Fibroblast of lung (primary cell): Measurements from ENCODE around the gene CDH4. TPM values are rescaled to one million over a fixed set of nuclear protein-coding genes. Genes with fewer than 3 reads are reported as not detected.

Experiments used
- DNase-seq, 2 donors: peaks; one replicate each; pipeline versions ENCODE4 v3.0.0 to v3.0.0-alpha.2; 2010; ENCODE audit warnings: low read depth in 2 of 2
- H2AFZ ChIP-seq: 2 replicates; pipeline ENCODE4 v1.5.1; 2012; ENCODE audit warnings: low read length, control low read depth, inconsistent platforms
- H3K27ac ChIP-seq: 2 replicates; pipeline ENCODE4 v1.5.1; 2011; ENCODE audit warnings: low read length, control low read depth; ENCODE audit not compliant: insufficient read depth
- H3K27me3 ChIP-seq: 2 replicates; pipeline ENCODE4 v1.5.1; 2011; ENCODE audit warnings: mild to moderate bottlenecking, low read length; ENCODE audit not compliant: control insufficient read depth, insufficient read depth
- H3K36me3 ChIP-seq: 2 replicates; pipeline ENCODE4 v1.5.1; 2011; ENCODE audit warnings: low read length; ENCODE audit not compliant: control insufficient read depth, insufficient read depth
- H3K4me1 ChIP-seq: 2 replicates; pipeline ENCODE4 v1.5.1; 2011; ENCODE audit warnings: low read length; ENCODE audit not compliant: control insufficient read depth, insufficient read depth; ENCODE audit errors: extremely low read depth
- H3K4me2 ChIP-seq: 2 replicates; pipeline ENCODE4 v1.5.1; 2011; ENCODE audit warnings: low read length, control low read depth; ENCODE audit not compliant: insufficient read depth; ENCODE audit errors: extremely low read depth
- H3K4me3 ChIP-seq, 4 experiments: fragments of 200-600 bp in 1 of 4; sonication (generic) in 1 of 4; replicated peaks in 1 of 4; 2 replicates each; pipeline ENCODE4 v1.5.1; 2011 to 2016; ENCODE audit warnings: low read length in 4 of 4, low read depth in 3 of 4, mild to moderate bottlenecking in 3 of 4, control low read depth in 2 of 4, inconsistent platforms in 1 of 4, mixed read lengths in 1 of 4; ENCODE audit not compliant: insufficient read depth in 1 of 4; ENCODE audit errors: control extremely low read depth in 1 of 4
- H3K79me2 ChIP-seq: 2 replicates; pipeline ENCODE4 v1.5.1; 2012; ENCODE audit warnings: mild to moderate bottlenecking, low read length, inconsistent platforms; ENCODE audit not compliant: control insufficient read depth, insufficient read depth
- H3K9ac ChIP-seq: 2 replicates; pipeline ENCODE4 v1.5.1; 2011; ENCODE audit warnings: mild to moderate bottlenecking, low read length, control low read depth; ENCODE audit not compliant: insufficient read depth
- H3K9me3 ChIP-seq: 2 replicates; pipeline ENCODE4 v1.5.1; 2012; ENCODE audit warnings: low read depth, low read length; ENCODE audit not compliant: control insufficient read depth, insufficient read depth
- H4K20me1 ChIP-seq: 2 replicates; pipeline ENCODE4 v1.5.1; 2011; ENCODE audit warnings: low read length; ENCODE audit not compliant: control insufficient read depth, insufficient read depth; ENCODE audit errors: extremely low read depth
- EZH2 ChIP-seq: IDR thresholded peaks from 2 replicates; pipeline ENCODE4 v1.5.1; 2012; ENCODE audit warnings: low read length, control low read depth, mild to moderate bottlenecking; ENCODE audit errors: missing control alignments
- polyA plus RNA-seq, 2 donors: library from polyadenylated mRNA; depleted of rRNA in 1 of 2; stranded (reverse) in 1 of 2; unstranded in 1 of 2; fragments of >200 nt; gene quantifications; 2 replicates each; pipeline ENCODE4 v1.2.1, GENCODE V29; 2011 to 2012; ENCODE audit warnings: missing spikeins in 1 of 2
- total RNA-seq: library from RNA; depleted of rRNA; stranded (reverse); fragments of >200 nt; gene quantifications from 2 replicates; pipeline ENCODE4 v1.2.1, GENCODE V29; 2014
- TF ChIP-seq, protein P1 (sequence below), 2 donors: IDR thresholded peaks in 1 of 2; conservative IDR thresholded peaks in 1 of 2; 1 replicate in 1 of 2; 2 replicates in 1 of 2; pipeline ENCODE4 v1.5.1; 2011 to 2012; ENCODE audit warnings: low read length in 2 of 2, control low read depth in 1 of 2, inconsistent platforms in 1 of 2, low read depth in 1 of 2, mild to moderate bottlenecking in 1 of 2

CDH4 gene
- total and polyA plus RNA-seq, 2 donors (not counting 1 experiment from before 2014, with no cell fraction given): 4.8 to 6.8 TPM

DNA sequence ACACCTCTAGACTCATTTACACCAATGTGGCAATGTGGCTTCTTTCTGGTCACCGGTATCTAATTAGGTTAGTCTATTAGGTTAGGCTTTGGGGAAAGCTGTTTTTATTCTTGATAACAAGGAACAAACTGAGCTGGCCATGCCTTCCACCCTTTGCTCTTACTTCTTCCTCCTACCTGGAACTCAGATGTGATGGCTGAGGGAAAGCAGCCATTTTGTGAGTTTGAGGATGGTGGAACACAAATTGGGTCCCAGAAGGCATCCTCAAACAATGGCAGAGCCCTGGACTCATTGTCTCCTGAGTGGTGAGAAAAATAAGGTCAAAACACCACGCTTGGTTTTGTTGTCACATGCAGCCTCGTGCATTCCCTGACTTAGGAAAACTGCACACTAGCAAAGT lies 7.7 kb downstream of the CDH4 start:
- H2AFZ ChIP-seq: no peak overlapping the region
- no peak overlapping the region for H3K4me3 ChIP-seq
- no peak overlapping the region for H3K27ac ChIP-seq
- H4K20me1 ChIP-seq: no peaks in the 10 kb centered on the region
- H3K79me2 ChIP-seq: peaks cover 2% of the 10 kb centered on the region
- H3K4me1 ChIP-seq: peaks cover 5% of the 10 kb centered on the region
- no peak overlapping the region for H3K9ac ChIP-seq
- no peaks in the 10 kb centered on the region for H3K9me3 ChIP-seq
- no peak for DNase-seq
- peaks cover 7% of the 10 kb centered on the region for H3K36me3 ChIP-seq
- no peaks in the 10 kb centered on the region for H3K27me3 ChIP-seq
- no peak for TF ChIP-seq EZH2
- TF ChIP-seq, protein P1, sequence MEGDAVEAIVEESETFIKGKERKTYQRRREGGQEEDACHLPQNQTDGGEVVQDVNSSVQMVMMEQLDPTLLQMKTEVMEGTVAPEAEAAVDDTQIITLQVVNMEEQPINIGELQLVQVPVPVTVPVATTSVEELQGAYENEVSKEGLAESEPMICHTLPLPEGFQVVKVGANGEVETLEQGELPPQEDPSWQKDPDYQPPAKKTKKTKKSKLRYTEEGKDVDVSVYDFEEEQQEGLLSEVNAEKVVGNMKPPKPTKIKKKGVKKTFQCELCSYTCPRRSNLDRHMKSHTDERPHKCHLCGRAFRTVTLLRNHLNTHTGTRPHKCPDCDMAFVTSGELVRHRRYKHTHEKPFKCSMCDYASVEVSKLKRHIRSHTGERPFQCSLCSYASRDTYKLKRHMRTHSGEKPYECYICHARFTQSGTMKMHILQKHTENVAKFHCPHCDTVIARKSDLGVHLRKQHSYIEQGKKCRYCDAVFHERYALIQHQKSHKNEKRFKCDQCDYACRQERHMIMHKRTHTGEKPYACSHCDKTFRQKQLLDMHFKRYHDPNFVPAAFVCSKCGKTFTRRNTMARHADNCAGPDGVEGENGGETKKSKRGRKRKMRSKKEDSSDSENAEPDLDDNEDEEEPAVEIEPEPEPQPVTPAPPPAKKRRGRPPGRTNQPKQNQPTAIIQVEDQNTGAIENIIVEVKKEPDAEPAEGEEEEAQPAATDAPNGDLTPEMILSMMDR (conservative IDR thresholded peaks at IDR 0.05 in 1 of 2, IDR thresholded peaks at IDR 0.05 in 1 of 2; ENCODE audit: low read depth in 1 of 2, low read length in 2 of 2): no peak
- no peak overlapping the region for H3K4me2 ChIP-seq

DNA sequence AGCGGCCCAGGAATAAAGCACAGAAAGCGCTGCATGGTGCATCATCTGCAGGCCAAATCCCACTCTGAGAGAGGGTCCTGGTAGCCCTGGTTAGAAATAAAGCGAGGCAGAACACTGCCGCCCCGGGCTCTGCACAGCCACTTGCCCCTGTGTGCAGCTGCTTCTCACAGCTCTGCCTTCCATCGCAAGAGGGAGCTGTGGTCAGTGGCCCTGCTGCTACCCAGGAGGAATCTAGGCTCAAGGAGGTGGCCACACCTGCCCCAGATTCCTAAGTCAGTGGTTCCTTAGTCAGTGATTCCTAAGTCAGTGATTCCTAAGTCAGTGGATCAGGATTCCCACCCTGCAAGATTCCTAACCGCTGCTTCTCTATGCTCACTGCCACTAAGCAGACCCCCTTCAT lies 8.8 kb downstream of the CDH4 start:
- peaks cover 5% of the 10 kb centered on the region for H3K79me2 ChIP-seq
- H3K27me3 ChIP-seq: no peaks in the 10 kb centered on the region
- no peak overlapping the region for H3K4me2 ChIP-seq
- peaks cover 7% of the 10 kb centered on the region for H3K36me3 ChIP-seq
- H3K4me3 ChIP-seq: no peak overlapping the region
- H3K27ac ChIP-seq: no peak overlapping the region
- H3K9ac ChIP-seq: no peak overlapping the region
- H3K9me3 ChIP-seq: no peaks in the 10 kb centered on the region
- H4K20me1 ChIP-seq: no peaks in the 10 kb centered on the region
- DNase-seq: no peak
- H2AFZ ChIP-seq: no peak overlapping the region
- TF ChIP-seq, protein P1 (conservative IDR thresholded peaks at IDR 0.05 in 1 of 2, IDR thresholded peaks at IDR 0.05 in 1 of 2; ENCODE audit: low read depth in 1 of 2, low read length in 2 of 2): no peak
- TF ChIP-seq EZH2: no peak
- H3K4me1 ChIP-seq: no peaks in the 10 kb centered on the region

DNA sequence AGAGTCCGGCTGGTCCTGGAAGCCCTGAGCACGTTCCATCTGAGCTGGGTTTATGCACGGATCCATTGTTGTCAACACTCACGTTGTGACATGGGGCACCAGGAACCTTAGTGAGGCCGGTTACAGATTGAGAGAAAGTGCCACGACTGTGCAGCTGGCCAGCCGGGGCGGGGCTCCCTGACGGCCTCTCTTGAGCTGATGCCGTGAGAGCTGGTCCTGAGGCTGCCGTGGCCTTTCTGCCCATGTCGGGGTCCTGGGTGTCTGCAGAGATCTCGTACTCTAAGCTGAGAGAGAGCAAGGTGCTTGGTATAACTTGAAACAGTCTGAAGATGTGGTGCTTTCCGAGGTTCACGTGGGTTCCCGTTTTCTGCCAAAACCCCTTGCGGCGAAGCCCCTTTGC lies 10.0 kb downstream of the CDH4 start:
- Histone ChIP-seq H3K27me3 (no peaks in the 10 kb centered on the region), H3K4me1 (no peaks in the 10 kb centered on the region), H3K4me2 (no peak overlapping the region), H3K9ac (no peak overlapping the region), H3K9me3 (no peaks in the 10 kb centered on the region), H2AFZ (no peak overlapping the region), H3K27ac (no peak overlapping the region), H3K79me2 (peaks cover 3% of the 10 kb centered on the region), H4K20me1 (no peaks in the 10 kb centered on the region), H3K4me3 (no peak overlapping the region), H3K36me3 (peaks cover 4% of the 10 kb centered on the region)
- DNase-seq: no peak
- TF ChIP-seq EZH2: no peak
